ENCODE results near the gene HLTF. TPM values are rescaled to one million over a fixed set of nuclear protein-coding genes. Genes with fewer than 3 reads are reported as not detected.

HLTF gene
- total RNA-seq, 4 donors from 2014 or later = 5.2 to 12.4 (median 8.1) TPM

GRCh38 chr3:149095487-149095886 is 9.2 kb upstream of the HLTF start:
- H3K9me3 ChIP-seq = no peaks in the 10 kb centered on the region
- no peak overlapping the region for H3K4me3 ChIP-seq
- H3K27me3 ChIP-seq = no peaks in the 10 kb centered on the region
- 74 to 96% methylated on average over 4 of the region's 4 CpGs for WGBS, 2 donors
- intact Hi-C loops (cut with DNase I) = no loop called here
- H3K4me1 ChIP-seq = no peaks in the 10 kb centered on the region
- H3K27ac ChIP-seq = no peak overlapping the region
- TF ChIP-seq CTCF (IDR thresholded peaks at IDR 0.05) (no peak), POLR2A (IDR thresholded peaks at IDR 0.05) (no peak)
- DNase-seq = no peak
- H3K36me3 ChIP-seq = no peaks in the 10 kb centered on the region

- TF ChIP-seq POLR2A (IDR thresholded peaks at IDR 0.05) = no peak
- no peak for TF ChIP-seq CTCF (IDR thresholded peaks at IDR 0.05)
- 80 to 94% methylated on average over 3 to 4 of the region's 4 CpGs for WGBS, 2 donors
These were observed 5.7 kb upstream of the HLTF start for GRCh38 chr3:149091983-149092382.

GRCh38 chr3:149090907-149091306 is 4.6 kb upstream of the HLTF start:
- intact Hi-C loops (cut with DNase I) = no loop called here
- no peak for TF ChIP-seq POLR2A (IDR thresholded peaks at IDR 0.05)
- no peak for TF ChIP-seq CTCF (IDR thresholded peaks at IDR 0.05)
- Histone ChIP-seq H3K27ac (no peak overlapping the region), H3K27me3 (no peaks in the 10 kb centered on the region), H3K4me1 (peaks cover 0 to 7% (median 0%) of the 10 kb centered on the region in 3 donors), H3K9me3 (no peaks in the 10 kb centered on the region), H3K36me3 (no peaks in the 10 kb centered on the region), H3K4me3 (no peak overlapping the region)
- DNase-seq = no peak
- 57 to 82% methylated on average over 3 of the region's 3 CpGs for WGBS, 2 donors

More at GRCh38 chr3:149091983-149092382, 5.7 kb upstream of the HLTF start:
- no peak overlapping the region for H3K27ac ChIP-seq
- intact Hi-C loops (cut with DNase I) = no loop called here
- no peak for DNase-seq
- H3K4me1 ChIP-seq = peaks cover 0 to under 1% (median 0%) of the 10 kb centered on the region in 3 donors
- no peaks in the 10 kb centered on the region for H3K27me3 ChIP-seq
- H3K9me3 ChIP-seq = no peaks in the 10 kb centered on the region
- H3K4me3 ChIP-seq = no peak overlapping the region
- H3K36me3 ChIP-seq = no peaks in the 10 kb centered on the region

- intact Hi-C loops (cut with DNase I) = no loop called here
- TF ChIP-seq POLR2A (IDR thresholded peaks at IDR 0.05) (no peak), CTCF (IDR thresholded peaks at IDR 0.05) (no peak)
- H3K9me3 ChIP-seq = no peaks in the 10 kb centered on the region
- H3K4me3 ChIP-seq = no peak overlapping the region
- H3K36me3 ChIP-seq = no peaks in the 10 kb centered on the region
- no peak overlapping the region for H3K27ac ChIP-seq
- peaks cover under 1 to 10% (median 2%) of the 10 kb centered on the region in 3 donors for H3K4me1 ChIP-seq
- no peaks in the 10 kb centered on the region for H3K27me3 ChIP-seq
- no peak for DNase-seq
- WGBS, 2 donors = 83 to 100% methylated on average over 1 of the region's 1 CpG
These were observed 4.1 kb upstream of the HLTF start for GRCh38 chr3:149090461-149090860.

- intact Hi-C loops (cut with DNase I) = no loop called here
- WGBS, 2 donors = 59 to 69% methylated on average over 3 of the region's 3 CpGs
- Histone ChIP-seq H3K4me3 (no peak overlapping the region), H3K4me1 (peaks cover 4 to 20% (median 9%) of the 10 kb centered on the region in 3 donors), H3K36me3 (no peaks in the 10 kb centered on the region), H3K27me3 (no peaks in the 10 kb centered on the region), H3K9me3 (no peaks in the 10 kb centered on the region), H3K27ac (no peak overlapping the region)
- TF ChIP-seq CTCF (IDR thresholded peaks at IDR 0.05) = no peak
- no peak for TF ChIP-seq POLR2A (IDR thresholded peaks at IDR 0.05)
- no peak for DNase-seq
These were observed 3.1 kb upstream of the HLTF start for GRCh38 chr3:149089395-149089794.
